Smooth muscle cell (in vitro differentiated cells): ENCODE measurements around the gene SLC7A14. TPM values are rescaled to one million over a fixed set of nuclear protein-coding genes. Genes with fewer than 3 reads are reported as not detected.

Experiments
- DNase-seq: peaks from one replicate; lab custom pipeline; 2025; ENCODE audit not compliant: unreplicated experiment; lab: John Stamatoyannopoulos, UW
- H2AFZ ChIP-seq: fragments of 200-600 bp; sonication (generic); 2 replicates; pipeline ENCODE4 v1.6.0; 2016; ENCODE audit warnings: antibody characterized with exemption, low read depth, mild to moderate bottlenecking
- H3F3A ChIP-seq: fragments of 200-600 bp; sonication (generic); 2 replicates; pipeline ENCODE4 v1.6.0; 2017; ENCODE audit warnings: antibody characterized with exemption, low read depth
- H3K27ac ChIP-seq: fragments of 200-600 bp; sonication (generic); 2 replicates; pipeline ENCODE4 v1.5.1; 2016; ENCODE audit warnings: low read depth, mild to moderate bottlenecking
- H3K27me3 ChIP-seq: fragments of 200-600 bp; sonication (generic); 2 replicates; pipeline ENCODE4 v1.6.1; 2016; ENCODE audit warnings: low read depth, mild to moderate bottlenecking
- H3K36me3 ChIP-seq: fragments of 200-600 bp; sonication (generic); 2 replicates; pipeline ENCODE4 v1.5.1; 2016; ENCODE audit warnings: low read depth
- H3K4me1 ChIP-seq: fragments of 200-600 bp; sonication (generic); 2 replicates; pipeline ENCODE4 v1.5.1; 2016; ENCODE audit warnings: low read depth
- H3K4me2 ChIP-seq: fragments of 200-600 bp; sonication (generic); 2 replicates; pipeline ENCODE4 v1.6.0; 2016; ENCODE audit warnings: mild to moderate bottlenecking
- H3K4me3 ChIP-seq: fragments of 200-600 bp; sonication (generic); 2 replicates; pipeline ENCODE4 v1.5.1; 2016; ENCODE audit warnings: mild to moderate bottlenecking
- H3K79me2 ChIP-seq: fragments of 200-600 bp; sonication (generic); 2 replicates; pipeline ENCODE4 v1.6.0; 2016; ENCODE audit warnings: low read depth, mild to moderate bottlenecking
- H3K9ac ChIP-seq: fragments of 200-600 bp; sonication (generic); 2 replicates; pipeline ENCODE4 v1.6.0; 2016; ENCODE audit warnings: low read depth
- H3K9me3 ChIP-seq: fragments of 200-600 bp; sonication (generic); replicated peaks from 2 replicates; pipeline ENCODE4 v1.5.1; 2016; ENCODE audit warnings: low read depth
- H4K20me1 ChIP-seq: fragments of 200-600 bp; sonication (generic); 2 replicates; pipeline ENCODE4 v1.6.0; 2016; ENCODE audit warnings: low read depth
- CTCF ChIP-seq: fragments of 200-600 bp; sonication (generic); IDR thresholded peaks from 2 replicates; pipeline ENCODE4 v1.5.1; 2017; ENCODE audit warnings: borderline replicate concordance, mild to moderate bottlenecking, antibody characterized with exemption; ENCODE audit not compliant: insufficient read depth, poor library complexity, severe bottlenecking
- WGBS: methylation state at CpG from one replicate; pipeline ENCODE4 v1.1.7; 2016; ENCODE audit warnings: low lambda C conversion rate; 5-methylcytosine and 5-hydroxymethylcytosine counted together
- polyA plus RNA-seq: library from polyadenylated mRNA; unstranded; fragments of >200 nt; fragmentation: Nextera tagmentation; extraction: Ambion mirVana; gene quantifications from 2 replicates; pipeline ENCODE4 v1.2.1, GENCODE V29; 2016
- total RNA-seq: library from RNA; depleted of rRNA; stranded (reverse); fragments of >200 nt; gene quantifications from 2 replicates; pipeline ENCODE4 v1.2.3, GENCODE V29; 2014

Gene SLC7A14
- total and polyA plus RNA-seq, 2 experiments from 2014 or later, result not detected

DNA sequence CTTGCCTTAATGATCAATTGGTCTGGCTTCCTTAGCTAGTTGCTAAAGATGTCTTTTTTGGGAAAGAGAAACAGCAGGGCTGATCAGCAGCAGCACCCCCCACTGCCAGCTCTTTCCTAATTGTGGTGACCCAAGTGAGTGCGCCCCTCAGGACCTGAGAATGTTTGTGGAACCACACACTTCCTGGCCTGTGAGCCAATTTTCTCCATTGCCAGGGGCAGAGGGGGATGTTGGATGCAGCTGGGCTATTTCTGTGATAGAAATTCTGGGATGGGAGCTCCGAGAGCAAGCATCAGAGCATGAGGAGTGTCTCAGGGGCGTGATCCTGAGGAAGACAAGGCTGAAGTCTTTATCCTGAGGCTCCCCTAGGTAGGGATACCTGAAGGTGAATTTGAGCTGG, 100.6 kb downstream of the SLC7A14 start:
- no peaks in the 10 kb centered on the region for H3K36me3 ChIP-seq
- H3K9ac ChIP-seq, result no peak overlapping the region
- H2AFZ ChIP-seq, result no peak overlapping the region
- H4K20me1 ChIP-seq, result no peaks in the 10 kb centered on the region
- no peak overlapping the region for H3K27ac ChIP-seq
- H3K79me2 ChIP-seq, result no peaks in the 10 kb centered on the region
- H3K27me3 ChIP-seq, result no peaks in the 10 kb centered on the region
- H3K9me3 ChIP-seq, result no peaks in the 10 kb centered on the region
- no peak for DNase-seq
- no peak overlapping the region for H3K4me2 ChIP-seq
- no peak overlapping the region for H3K4me3 ChIP-seq
- H3F3A ChIP-seq, result no peaks in the 10 kb centered on the region
- TF ChIP-seq CTCF, result no peak
- WGBS, result 98% methylated on average over 3 of the region's 3 CpGs
- H3K4me1 ChIP-seq, result no peaks in the 10 kb centered on the region

- H3K9me3 ChIP-seq, result no peaks in the 10 kb centered on the region
- TF ChIP-seq CTCF, result no peak
- no peak for DNase-seq
- no peaks in the 10 kb centered on the region for H3K4me1 ChIP-seq
- no peak overlapping the region for H3K9ac ChIP-seq
- H3K36me3 ChIP-seq, result no peaks in the 10 kb centered on the region
- no peak overlapping the region for H3K27ac ChIP-seq
- no peaks in the 10 kb centered on the region for H3K79me2 ChIP-seq
- no peaks in the 10 kb centered on the region for H3K27me3 ChIP-seq
- H3F3A ChIP-seq, result no peaks in the 10 kb centered on the region
- 77% methylated on average over 4 of the region's 4 CpGs for WGBS
- no peak overlapping the region for H3K4me3 ChIP-seq
- H4K20me1 ChIP-seq, result no peaks in the 10 kb centered on the region
- no peak overlapping the region for H2AFZ ChIP-seq
- H3K4me2 ChIP-seq, result no peak overlapping the region
These were observed 101.0 kb downstream of the SLC7A14 start for GRCh38 chr3:170484869-170485268.

- no peak for TF ChIP-seq CTCF
- no peak for DNase-seq
- 51% methylated on average over 5 of the region's 5 CpGs for WGBS
These were observed 102.2 kb downstream of the SLC7A14 start for GRCh38 chr3:170483485-170484262.

GRCh38 chr3:170482199-170482598, 103.7 kb downstream of the SLC7A14 start:
- no peak for TF ChIP-seq CTCF
- no peak overlapping the region for H3K27ac ChIP-seq
- WGBS, result 57% methylated on average over 4 of the region's 4 CpGs
- H3K4me2 ChIP-seq, result no peak overlapping the region
- H3K9me3 ChIP-seq, result no peaks in the 10 kb centered on the region
- H4K20me1 ChIP-seq, result no peaks in the 10 kb centered on the region
- no peak overlapping the region for H3K9ac ChIP-seq
- DNase-seq, result no peak
- no peak overlapping the region for H3K4me3 ChIP-seq
- no peak overlapping the region for H2AFZ ChIP-seq
- no peaks in the 10 kb centered on the region for H3F3A ChIP-seq
- no peaks in the 10 kb centered on the region for H3K27me3 ChIP-seq
- H3K36me3 ChIP-seq, result no peaks in the 10 kb centered on the region
- H3K79me2 ChIP-seq, result no peaks in the 10 kb centered on the region
- no peaks in the 10 kb centered on the region for H3K4me1 ChIP-seq

More at GRCh38 chr3:170483485-170484262, 102.2 kb downstream of the SLC7A14 start:
- H3K9ac ChIP-seq, result no peak overlapping the region
- no peaks in the 10 kb centered on the region for H3K4me1 ChIP-seq
- H3K9me3 ChIP-seq, result no peaks in the 10 kb centered on the region
- H3F3A ChIP-seq, result no peaks in the 10 kb centered on the region
- no peaks in the 10 kb centered on the region for H4K20me1 ChIP-seq
- no peaks in the 10 kb centered on the region for H3K36me3 ChIP-seq
- H3K27ac ChIP-seq, result no peak overlapping the region
- no peak overlapping the region for H3K4me2 ChIP-seq
- H3K79me2 ChIP-seq, result no peaks in the 10 kb centered on the region
- no peak overlapping the region for H3K4me3 ChIP-seq
- no peak overlapping the region for H2AFZ ChIP-seq
- no peaks in the 10 kb centered on the region for H3K27me3 ChIP-seq
